ENCODE results near the gene PPFIBP1.

PPFIBP1 gene

DNA sequence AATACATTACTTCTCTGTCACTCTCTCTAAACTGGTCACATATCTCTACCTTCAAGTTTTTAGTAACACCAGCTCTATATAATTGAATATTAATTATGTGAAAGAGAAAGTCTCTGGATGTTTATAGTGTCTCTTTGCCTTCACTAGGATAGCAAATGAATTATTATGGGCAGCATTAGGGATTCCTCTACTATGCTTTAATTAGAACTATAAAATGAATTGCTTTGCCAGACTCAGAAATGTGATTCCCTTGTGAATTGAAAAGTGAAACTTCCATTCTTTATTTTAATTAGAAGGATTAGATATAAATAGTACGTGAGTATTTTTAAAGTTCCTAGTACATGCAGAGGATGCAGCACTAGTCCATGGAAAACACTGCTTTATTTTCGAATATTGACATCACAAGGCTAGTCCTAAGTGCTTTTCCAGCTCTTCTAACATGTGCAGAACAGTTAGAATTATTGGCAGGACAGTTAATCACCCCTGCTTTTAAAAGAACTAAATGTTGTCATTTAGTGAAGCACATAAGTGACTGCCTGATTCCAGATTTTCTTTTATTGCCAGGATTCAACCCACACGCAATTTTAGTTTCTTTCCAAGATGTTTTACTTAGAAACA is 149.2 kb downstream of the PPFIBP1 start:
- no peak for DNase-seq

DNA sequence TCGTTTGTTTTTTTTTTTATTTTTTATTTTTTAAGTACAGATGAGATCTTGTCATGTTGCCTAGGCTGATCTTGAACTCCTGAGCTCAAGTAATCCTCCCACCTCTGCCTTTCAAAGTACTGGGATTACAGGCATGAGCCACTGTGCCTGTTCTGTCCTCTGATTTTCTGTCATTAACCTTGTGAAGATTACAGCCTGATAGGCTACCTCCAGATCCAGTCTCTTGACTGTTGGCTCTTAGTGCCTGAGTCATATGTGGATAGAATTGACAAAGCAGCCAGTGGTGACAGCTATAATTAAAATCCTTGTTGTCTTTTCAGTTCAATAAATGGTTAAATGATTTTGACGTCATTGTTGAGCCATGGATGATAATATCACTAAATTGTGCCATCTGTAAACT is 151.0 kb downstream of the PPFIBP1 start:
- DNase-seq: no peak

DNA sequence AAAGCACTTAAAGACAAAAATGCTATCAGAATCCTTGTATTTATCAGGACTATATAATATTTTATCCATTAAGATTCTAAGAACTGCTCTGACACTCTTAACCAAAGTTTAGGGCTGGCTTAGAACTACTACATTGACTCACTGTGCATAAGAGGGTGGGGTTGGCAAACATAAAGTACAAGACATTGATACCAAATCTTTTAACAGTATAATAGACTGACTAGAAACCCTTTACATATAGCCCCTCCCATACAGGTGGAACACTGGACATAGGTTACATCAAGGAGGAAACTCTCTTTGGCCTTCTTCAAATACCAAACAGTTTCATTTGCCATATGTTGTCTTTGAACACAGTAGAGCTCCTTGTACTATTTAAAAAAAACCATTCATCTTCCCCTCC is 156.6 kb downstream of the PPFIBP1 start:
- DNase-seq: no peak

DNA sequence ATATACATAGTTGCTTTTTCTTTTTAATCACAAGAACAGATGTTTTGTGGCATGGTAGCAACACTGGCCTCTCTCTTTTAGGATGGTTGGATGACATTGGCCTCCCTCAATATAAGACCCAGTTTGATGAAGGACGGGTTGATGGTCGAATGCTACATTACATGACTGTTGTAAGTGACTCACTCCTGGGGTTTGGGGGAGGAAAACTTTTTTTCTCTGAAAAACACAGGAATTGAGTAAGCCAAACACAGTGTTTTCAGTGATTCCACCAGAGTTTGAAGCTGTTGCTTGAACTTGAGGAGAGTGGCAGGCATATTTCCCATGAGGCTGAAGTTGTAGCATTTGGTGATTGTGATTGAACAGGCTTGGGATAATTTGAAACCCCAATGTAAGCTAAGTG is 158.5 kb downstream of the PPFIBP1 start:
- no peak for DNase-seq

DNA sequence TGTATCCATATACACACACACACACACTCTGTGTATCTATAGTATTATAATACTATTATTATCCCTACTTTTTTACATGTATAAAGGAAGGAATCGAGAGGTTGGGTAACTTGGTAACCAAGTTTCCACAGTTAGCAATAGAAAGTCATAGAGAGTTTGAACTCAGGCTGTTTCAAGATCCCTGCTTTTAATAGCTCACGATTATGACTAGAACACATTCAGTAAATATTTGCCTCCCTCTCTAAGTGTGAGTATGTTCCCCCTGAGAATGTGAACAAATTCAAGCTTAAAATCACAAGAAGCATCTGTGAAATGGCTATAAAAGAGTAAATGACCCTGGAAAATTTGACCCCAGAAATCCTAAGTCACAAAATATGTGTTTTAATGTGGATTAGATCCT is 161.3 kb downstream of the PPFIBP1 start:
- no peak for DNase-seq

DNA sequence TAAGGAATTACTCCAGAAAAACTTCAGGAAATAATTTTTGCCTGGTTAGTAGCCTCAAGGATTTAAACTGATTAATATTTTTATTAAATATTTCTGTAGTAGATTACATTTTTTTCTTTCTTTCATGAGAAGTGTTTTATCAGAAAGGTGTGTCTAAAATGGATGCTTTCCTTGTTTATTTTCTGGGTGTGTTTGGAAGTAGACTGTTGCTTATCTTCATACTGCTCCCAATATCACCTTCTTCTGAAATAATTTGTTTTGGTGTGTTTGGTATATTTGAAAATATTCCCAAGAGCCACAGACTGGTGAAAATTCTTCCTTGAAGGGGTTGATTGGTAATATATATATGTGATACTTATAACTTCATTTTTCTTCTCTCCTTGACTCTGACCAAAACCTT is 162.1 kb downstream of the PPFIBP1 start:
- no peak for DNase-seq

DNA sequence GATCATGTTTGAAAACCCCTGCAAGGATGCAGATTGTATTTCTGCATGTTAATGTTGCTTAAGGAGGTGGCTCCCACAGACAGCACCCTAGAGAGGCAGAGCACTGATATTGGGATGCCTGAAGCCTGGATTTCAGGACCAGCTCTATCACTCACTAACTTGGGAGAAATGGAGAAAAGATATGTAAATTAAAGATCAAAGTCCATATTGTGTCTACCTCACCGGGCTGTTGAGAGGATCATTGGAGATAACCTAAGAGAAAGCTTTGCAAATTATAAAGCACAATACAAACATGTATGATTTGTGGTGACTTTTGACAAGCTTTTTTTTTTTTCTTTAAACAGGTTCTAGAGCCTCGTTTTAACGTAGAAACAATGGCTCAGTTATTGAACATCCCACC is 164.7 kb downstream of the PPFIBP1 start:
- no peak for DNase-seq

DNA sequence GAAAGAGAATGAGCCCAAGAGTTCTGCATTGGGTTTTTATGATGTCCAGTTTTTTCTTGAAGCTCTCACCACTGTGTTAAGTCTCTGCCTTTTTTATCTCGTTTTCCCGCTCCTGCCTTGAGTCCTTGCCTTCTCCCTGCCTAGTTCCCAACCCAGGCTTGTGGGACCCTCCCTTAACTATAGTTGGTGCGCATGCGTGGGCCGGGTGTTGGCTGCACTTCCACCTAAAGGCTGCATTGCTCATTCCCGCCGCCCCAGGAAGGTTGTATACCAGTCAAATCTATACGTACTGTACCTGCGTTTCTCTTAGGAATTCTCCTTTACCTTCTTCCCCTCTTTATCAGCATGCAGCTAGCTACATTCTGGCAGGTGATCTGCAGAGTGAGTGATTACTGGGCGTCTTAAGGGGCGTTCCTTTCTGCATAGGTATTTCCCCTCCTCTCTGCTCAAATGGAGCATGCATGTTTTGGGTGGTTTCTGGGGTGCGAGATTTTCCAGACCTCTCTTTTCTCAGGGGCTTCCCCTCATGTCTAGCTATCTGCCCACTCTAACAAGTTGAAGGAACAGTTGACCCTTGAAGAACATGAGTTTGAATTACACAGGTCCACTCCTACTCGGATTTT is 165.7 kb downstream of the PPFIBP1 start:
- no peak for DNase-seq

DNA sequence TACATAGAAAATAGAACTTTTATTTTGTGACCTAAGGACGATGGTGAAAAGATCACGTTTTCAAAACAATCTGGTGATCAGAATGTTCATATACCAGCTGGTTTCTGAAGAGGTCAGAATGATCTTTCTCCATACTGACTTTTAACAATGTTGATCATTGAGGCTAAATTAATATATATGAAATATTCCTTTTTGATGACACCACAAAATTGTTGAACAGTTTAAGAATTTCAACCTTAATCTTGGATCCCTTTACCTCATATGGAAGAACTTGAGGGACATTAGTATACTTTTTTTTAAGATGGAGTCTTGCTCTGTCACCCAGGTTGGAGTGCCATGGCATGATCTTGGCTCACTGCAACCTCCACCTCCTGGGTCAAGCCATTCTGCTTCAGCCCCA is 169.4 kb downstream of the PPFIBP1 start:
- DNase-seq: no peak

DNA sequence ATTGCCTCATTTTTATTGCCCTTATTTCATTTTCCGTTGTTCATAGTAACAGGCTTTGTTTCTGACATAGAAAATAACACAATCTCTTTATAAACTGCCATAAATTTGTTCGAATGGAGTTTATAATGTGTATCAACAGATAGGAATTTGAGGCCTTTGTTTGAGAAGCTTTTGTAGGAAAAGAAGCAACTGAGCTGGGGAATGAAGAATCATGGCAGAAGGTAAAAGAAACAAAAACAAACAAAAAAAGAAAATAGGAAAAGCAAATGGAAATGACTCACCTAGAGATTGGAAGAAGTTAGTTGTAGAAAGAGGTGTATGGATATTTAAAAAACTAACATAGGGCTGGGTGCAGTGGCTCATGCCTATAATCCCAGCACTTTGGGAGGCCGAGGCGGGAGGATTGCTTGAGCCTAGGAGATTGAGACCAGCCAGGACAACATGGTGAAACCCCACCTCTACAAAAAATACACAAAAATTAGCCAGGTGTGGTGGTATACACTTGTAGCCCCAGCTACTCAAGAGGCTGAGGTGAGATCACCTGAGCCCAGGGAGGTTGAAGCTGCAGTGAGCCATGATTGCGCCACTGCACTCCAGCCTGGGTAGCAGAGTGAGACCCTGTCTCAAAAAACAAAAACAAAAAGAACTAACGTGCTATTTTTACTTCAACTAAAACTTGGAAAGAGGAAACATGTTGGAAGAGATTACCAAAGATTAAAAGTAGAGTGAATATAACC is 171.7 kb downstream of the PPFIBP1 start:
- no peak for DNase-seq

DNA sequence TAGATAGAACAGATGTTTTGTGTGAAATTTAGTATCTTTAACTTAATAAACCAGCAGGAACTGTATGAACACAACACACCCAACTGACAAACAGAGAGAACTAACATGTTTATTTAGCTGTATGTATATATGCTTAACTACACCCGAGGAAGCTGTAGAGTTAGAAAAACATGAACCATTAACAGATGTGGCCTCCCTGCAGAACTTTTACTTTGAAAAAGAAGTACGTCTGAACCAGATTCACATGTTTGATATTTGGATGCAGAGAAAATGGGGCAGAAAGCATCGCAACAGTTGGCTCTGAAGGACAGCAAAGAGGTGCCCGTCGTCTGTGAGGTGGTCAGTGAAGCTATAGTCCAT is 172.3 kb downstream of the PPFIBP1 start, which contains the start of gene REP15:
TSS of gene REP15 (plus strand) at position 155 of the 360 bp plus-strand sequence. CDS start at position 271, 116 bp downstream.
- DNase-seq: no peak

DNA sequence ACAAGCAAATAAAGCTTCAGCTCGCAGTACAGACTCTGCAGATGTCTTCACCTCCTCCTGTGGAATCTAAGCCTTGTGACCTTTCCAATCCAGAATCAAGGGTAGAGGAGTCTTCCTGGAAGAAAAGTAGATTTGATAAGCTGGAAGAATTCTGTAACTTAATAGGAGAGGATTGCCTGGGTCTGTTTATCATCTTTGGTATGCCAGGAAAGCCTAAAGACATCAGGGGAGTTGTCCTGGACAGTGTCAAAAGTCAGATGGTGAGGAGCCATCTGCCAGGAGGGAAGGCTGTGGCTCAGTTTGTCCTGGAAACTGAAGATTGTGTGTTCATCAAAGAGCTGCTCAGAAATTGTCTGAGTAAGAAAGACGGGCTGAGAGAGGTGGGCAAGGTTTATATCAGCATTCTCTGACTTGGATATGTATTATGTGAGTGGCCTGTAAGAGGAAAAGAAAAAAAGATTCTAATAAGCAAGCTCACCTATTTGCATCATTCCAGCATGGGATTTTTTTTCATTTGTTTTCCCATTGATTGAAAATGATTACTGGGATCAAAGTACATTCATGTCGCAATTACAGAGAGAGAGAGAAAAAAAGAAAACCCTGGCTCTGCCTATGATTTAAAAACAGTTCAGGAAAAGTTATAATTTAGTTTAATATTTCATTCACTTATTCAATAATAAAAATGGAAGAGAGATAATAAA is 173.0 kb downstream of the PPFIBP1 start:
- DNase-seq: no peak

DNA sequence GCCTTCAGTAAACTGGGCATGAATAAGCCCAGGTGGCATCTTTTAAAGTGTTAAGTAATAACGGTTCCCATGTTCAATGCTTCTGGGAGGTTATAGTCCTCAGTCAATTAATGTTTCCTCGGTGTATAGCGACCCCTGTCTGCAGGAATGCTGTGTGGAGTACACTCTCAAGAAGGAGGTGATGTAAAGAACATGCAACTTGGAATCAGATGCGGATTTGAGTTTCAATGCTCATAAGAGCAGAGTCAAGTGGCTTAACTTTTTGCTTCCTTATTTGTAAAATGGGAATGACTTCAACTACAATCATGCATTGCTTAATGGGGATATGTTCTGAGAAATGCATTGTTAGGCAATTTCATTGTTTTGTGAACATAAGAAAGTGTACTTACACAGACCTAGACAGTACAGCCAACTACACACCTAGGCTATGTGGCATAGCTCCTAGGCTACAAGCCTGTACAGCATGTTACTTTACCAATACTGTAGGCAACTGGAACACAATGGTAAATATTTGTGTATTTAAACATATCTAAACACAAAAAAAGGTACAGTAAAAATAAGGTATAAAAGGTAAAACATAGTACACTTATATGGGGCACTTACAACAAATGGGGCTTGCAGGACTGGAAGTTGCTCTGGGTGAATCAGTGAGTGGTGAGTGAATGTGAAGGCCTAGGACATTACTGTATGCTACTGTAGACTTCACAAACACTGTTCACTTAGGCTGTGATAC is 179.9 kb downstream of the PPFIBP1 start:
- DNase-seq: peak; percentile 74 to 77

DNA sequence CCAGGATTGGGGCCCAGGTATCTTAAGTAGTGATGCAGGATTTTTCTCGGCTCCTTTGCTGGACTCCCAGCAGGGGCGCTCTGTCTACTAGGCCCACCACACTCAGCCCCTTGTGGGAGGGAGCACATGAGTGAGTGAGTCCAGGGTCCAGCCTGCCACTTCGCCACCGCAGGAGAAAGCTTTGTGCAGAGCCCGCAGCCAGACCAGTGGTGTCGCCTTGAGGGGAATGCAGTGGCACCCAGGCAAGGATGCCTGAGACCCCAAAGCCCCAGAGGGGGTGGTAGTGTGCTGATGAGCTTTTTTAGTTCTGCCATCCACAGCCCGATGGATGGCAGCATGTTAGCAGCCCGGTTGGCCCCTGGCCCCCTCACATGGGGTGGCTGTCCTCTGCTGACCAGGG is 181.3 kb downstream of the PPFIBP1 start:
- DNase-seq: no peak

DNA sequence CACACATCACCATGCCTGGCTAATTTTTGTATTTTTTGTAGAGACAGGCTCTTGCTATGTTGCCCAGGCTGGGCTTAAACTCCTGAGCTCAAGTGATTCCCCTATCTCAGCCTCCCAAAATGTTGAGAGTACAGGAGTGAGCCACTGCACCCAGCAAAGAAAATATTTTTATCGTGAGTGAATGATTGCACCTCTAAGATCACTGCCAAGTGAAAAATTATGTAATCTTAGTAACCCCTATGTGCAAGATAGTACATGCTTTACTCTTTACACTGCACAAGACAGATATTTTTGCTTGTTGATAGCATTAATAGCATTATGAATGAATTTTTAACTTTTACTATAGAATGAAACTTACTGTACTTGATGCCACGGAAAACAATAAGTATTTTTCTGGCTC is 183.2 kb downstream of the PPFIBP1 start:
- DNase-seq: no peak

DNA sequence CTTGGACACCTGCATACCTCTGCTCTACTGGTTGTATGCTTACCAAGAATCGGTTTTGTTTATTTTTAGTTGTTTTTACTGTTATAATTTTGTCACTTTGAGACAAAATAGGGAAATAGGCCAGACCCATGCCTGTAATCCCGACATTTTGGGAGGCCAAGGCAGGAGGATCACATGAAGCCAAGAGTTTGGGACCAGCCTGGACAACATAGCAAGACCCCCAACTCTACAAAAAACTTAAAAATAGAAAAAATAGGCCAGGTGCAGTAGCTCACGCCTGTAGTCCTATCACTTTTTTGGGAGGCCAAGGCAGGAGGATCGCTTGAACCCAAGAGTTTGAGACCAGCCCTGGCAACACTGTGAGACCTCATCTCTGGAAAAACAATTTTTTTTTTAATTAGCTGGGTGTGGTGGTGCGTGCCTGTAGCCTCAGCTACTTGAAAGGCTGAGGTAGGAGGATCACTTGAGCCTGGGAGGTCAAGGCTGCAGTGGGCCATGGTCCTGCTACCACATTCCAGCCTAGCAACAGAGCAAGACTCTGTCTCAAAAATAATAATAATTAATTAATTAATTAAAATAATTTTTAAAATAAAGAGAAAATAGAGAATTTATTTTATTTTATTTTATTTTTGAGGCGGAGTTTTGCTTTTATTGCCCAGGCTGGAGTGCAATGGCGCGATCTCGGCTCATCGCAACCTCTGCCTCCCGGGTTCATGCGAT is 185.4 kb downstream of the PPFIBP1 start:
- DNase-seq: no peak

DNA sequence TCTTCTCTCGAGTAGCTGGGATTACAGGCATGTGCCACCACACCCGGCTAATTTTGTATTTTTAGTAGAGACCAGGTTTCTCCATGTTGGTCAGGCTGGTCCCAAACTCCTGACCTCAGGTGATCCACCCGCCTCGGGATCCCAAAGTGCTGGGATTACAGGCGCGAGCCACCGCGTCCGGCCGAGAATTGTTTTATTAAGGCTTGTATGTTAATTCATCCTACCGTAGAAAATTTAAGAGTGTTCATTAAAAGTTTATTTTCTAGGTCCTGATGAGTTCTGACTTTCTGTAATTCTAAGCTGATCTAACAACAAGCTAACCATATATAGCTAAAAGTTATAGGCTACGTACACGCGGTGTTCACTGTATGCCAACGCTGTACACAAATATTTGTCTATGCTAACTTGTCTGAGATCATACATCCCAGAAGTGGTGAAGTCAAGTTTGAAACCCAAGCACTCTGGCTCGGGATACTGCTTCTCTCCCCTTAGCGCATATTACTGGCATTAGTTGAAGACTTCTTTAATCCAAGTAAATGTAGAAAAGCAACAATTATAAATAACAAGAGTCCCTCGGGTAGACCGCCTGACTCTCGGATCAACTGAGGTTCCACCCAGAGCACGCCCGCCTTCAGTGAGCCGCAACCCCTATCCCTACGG is 186.1 kb downstream of the PPFIBP1 start:
- peak in 1 of 2 donors; percentile 8 for DNase-seq

DNA sequence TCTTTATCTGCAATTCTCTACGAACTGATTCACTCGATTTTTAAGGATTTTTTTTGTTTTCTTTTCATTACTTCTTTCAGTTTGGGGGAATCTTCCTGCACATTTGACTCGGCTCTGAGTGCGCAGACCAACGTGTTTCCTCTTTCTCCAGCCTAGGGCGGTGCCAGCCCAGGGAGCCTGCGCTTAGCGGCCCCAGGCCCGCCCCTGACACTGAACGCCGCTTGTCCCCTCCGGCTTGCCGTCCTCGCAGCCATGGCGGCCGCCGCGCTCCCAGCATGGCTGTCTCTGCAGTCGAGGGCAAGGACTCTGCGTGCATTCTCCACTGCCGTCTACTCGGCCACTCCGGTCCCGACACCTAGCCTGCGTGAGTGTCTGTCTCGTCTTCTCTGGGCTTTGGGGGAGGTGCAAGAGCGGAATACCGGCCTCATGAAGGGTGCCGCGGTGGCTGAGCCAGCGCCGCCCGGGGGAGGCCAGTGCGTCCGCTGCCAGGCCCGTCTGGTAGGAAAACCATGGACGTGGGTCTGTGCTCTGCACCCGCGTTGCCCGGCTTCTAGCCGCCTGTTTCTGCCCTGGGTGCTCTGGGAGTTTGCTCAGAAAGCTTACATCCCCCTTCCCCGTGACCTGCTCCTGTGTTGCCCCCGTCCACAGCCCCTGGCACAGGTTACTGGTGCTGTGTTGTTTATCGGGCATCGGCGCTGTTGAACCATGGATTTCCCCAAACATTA is 186.7 kb downstream of the PPFIBP1 start, which contains the start of gene MRPS35:
TSS of gene MRPS35 (plus strand) at position 241 of the 725 bp plus-strand sequence. CDS start at position 253, 12 bp downstream.
- peak; percentile 91 for DNase-seq

DNA sequence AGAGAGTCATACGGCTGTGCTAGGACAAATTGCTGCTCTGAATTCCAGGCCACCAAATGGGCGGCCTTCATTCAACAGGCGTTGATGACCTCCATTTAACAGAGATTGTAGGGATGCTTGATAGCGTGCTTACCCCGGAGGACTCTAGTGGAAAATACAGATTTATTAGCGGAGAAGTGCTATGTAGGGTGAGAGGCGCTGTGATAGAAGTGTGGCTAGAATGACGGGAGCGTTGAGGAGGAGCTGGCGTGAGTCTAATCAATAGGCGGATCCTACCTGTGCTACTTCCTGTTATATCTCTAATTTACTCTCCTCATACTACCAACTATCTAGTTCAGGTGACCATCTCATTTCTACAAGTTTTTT is 187.3 kb downstream of the PPFIBP1 start:
- DNase-seq: peak; percentile 13 to 26

DNA sequence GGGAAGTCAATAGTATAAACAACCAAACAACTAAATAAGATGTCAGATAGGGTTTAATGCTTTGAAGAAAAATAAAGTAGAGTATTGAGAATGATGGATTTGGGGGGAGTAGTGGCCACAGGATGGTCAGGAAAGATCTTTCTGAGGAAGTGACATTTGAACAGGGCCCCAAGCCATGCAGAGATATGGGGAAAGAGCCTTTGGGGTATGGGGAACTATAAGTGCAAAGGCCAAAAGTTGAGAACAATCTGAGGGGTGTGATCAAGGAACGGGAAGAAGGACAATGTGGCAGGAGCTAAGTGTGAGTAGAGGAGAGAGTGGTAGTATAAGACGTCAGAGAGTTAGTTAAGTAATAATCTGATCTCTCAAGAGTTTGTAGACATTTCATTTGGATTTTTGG is 188.0 kb downstream of the PPFIBP1 start:
- DNase-seq: no peak

DNA sequence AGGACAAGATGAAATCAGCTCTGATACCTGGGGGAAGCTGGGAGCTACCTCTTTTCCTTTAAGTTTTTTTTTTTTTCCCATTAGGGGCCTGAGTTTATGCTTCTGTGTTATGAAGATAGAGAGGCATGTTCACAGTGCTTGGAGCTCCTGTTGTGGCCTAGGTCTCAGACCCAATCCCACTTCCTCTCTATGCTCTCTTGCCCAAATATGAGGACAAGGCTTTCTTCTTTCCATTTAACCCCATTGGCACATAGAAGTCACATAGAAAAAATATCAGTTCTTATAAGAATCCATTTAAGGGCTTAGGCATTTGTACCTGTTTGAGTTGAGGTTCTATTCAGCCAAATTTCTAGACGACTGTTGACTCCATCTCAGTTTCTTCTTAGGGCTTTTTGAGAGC is 199.2 kb downstream of the PPFIBP1 start:
- DNase-seq: no peak
